Upper lobe of right lung (tissue), 1 donor: ENCODE results near the gene FAM131C. TPM values are rescaled to one million over a fixed set of nuclear protein-coding genes. Genes with fewer than 3 reads are reported as not detected.

Experiments used
- ATAC-seq: fragments of 200-7000 bp; cut with Tn5 transposase; one replicate; pipeline ENCODE4 v1.9.1; 2020; ENCODE audit warnings: mild to moderate bottlenecking, moderate library complexity
- DNase-seq: peaks from one replicate; pipeline ENCODE4 v3.0.0-alpha.2; 2020
- H3K27ac ChIP-seq: fragments of 200-600 bp; one replicate; pipeline ENCODE4 v1.8.0; 2022
- H3K27me3 ChIP-seq: fragments of 200-600 bp; one replicate; pipeline ENCODE4 v1.8.0; 2022; ENCODE audit warnings: mild to moderate bottlenecking
- H3K36me3 ChIP-seq: fragments of 200-600 bp; one replicate; pipeline ENCODE4 v1.8.0; 2022
- H3K4me1 ChIP-seq: fragments of 200-600 bp; one replicate; pipeline ENCODE4 v1.8.0; 2022
- H3K4me3 ChIP-seq: fragments of 200-600 bp; one replicate; pipeline ENCODE4 v1.8.0; 2022; ENCODE audit warnings: mild to moderate bottlenecking
- H3K9me3 ChIP-seq: fragments of 200-600 bp; one replicate; pipeline ENCODE4 v1.8.0; 2022
- intact Hi-C: fragments of 100-400 bp; cut with DNase I; formaldehyde crosslinking; loops from one replicate; pipeline ENCODE4 v1.11.0; 2022
- total RNA-seq: library from RNA; stranded (reverse); fragmentation: NEBNext Ultra II Directional; extraction: Animal tissue kit (Norgen Biotek cat#: 25700); gene quantifications from one replicate; pipeline ENCODE4 v1.2.1, GENCODE V29; 2021
- TF ChIP-seq, protein P1 (sequence below): fragments of 200-600 bp; IDR thresholded peaks from one replicate; pipeline ENCODE4 v1.8.0; 2022; ENCODE audit warnings: antibody characterized with exemption
- donor health status: DM: no; HTN: yes; CAD: no; lungs with severe emphysema.

The FAM131C gene
- total RNA-seq, 1 donor from 2014 or later: not detected

GRCh38 chr1:16119926-16120325 is 46.5 kb upstream of the FAM131C start:
- no peak overlapping the region for H3K27ac ChIP-seq
- TF ChIP-seq, protein P1, sequence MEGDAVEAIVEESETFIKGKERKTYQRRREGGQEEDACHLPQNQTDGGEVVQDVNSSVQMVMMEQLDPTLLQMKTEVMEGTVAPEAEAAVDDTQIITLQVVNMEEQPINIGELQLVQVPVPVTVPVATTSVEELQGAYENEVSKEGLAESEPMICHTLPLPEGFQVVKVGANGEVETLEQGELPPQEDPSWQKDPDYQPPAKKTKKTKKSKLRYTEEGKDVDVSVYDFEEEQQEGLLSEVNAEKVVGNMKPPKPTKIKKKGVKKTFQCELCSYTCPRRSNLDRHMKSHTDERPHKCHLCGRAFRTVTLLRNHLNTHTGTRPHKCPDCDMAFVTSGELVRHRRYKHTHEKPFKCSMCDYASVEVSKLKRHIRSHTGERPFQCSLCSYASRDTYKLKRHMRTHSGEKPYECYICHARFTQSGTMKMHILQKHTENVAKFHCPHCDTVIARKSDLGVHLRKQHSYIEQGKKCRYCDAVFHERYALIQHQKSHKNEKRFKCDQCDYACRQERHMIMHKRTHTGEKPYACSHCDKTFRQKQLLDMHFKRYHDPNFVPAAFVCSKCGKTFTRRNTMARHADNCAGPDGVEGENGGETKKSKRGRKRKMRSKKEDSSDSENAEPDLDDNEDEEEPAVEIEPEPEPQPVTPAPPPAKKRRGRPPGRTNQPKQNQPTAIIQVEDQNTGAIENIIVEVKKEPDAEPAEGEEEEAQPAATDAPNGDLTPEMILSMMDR: no peak
- intact Hi-C loops: no loop called here

DNA sequence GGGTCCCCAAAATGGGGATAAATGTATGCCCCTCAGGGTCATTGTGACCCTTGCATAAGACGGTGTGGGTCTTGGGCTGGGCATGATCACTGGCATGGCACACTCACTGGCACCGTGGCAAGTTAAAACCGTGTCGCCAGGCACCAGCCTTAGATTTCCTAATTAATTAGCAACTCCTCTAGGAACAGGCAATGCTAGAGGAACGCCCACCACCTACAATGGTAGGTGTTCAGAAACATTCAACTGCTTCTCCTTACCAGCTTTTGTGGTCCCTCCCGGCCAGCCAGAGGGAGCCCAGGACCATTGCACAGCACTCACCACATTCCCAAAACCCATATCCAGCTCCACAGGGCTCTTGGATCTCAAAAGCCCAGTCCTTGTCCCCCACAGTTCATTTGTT is 46.1 kb upstream of the FAM131C start:
- H3K36me3 ChIP-seq: peaks cover 5% of the 10 kb centered on the region
- H3K27me3 ChIP-seq: no peaks in the 10 kb centered on the region
- ATAC-seq (no peak), DNase-seq (no peak)
- no peak overlapping the region for H3K27ac ChIP-seq
- peaks cover 14% of the 10 kb centered on the region for H3K4me1 ChIP-seq
- intact Hi-C loops: no loop called here
- no peak overlapping the region for H3K4me3 ChIP-seq
- TF ChIP-seq, protein P1: no peak
- no peaks in the 10 kb centered on the region for H3K9me3 ChIP-seq

More at GRCh38 chr1:16119926-16120325, 46.5 kb upstream of the FAM131C start:
- no peaks in the 10 kb centered on the region for H3K27me3 ChIP-seq
- H3K9me3 ChIP-seq: no peaks in the 10 kb centered on the region
- DNase-seq (no peak), ATAC-seq (no peak)
- peaks cover 9% of the 10 kb centered on the region for H3K36me3 ChIP-seq
- peaks cover 14% of the 10 kb centered on the region for H3K4me1 ChIP-seq
- H3K4me3 ChIP-seq: no peak overlapping the region

- intact Hi-C loops: no loop called here
- Histone ChIP-seq H3K27ac (no peak overlapping the region), H3K4me3 (no peak overlapping the region), H3K36me3 (no peaks in the 10 kb centered on the region), H3K27me3 (no peaks in the 10 kb centered on the region), H3K9me3 (no peaks in the 10 kb centered on the region), H3K4me1 (peaks cover 14% of the 10 kb centered on the region)
- ATAC-seq (no peak), DNase-seq (no peak)
- TF ChIP-seq, protein P1: no peak
These were observed 45.3 kb upstream of the FAM131C start for GRCh38 chr1:16118706-16119105.

GRCh38 chr1:16117936-16118335 is 44.5 kb upstream of the FAM131C start:
- DNase-seq: no peak
- H3K27ac ChIP-seq: no peak overlapping the region
- intact Hi-C loops: no loop called here
- no peak overlapping the region for H3K4me3 ChIP-seq
- H3K9me3 ChIP-seq: no peaks in the 10 kb centered on the region
- no peak for ATAC-seq
- no peaks in the 10 kb centered on the region for H3K36me3 ChIP-seq
- peaks cover 7% of the 10 kb centered on the region for H3K4me1 ChIP-seq
- TF ChIP-seq, protein P1: no peak
- no peaks in the 10 kb centered on the region for H3K27me3 ChIP-seq

- TF ChIP-seq, protein P1: no peak
- intact Hi-C loops: no loop called here
- peaks cover 1% of the 10 kb centered on the region for H3K4me1 ChIP-seq
- no peak overlapping the region for H3K4me3 ChIP-seq
- DNase-seq (no peak), ATAC-seq (no peak)
- H3K9me3 ChIP-seq: no peaks in the 10 kb centered on the region
- no peaks in the 10 kb centered on the region for H3K27me3 ChIP-seq
- H3K27ac ChIP-seq: no peak overlapping the region
- H3K36me3 ChIP-seq: no peaks in the 10 kb centered on the region
These were observed 43.9 kb upstream of the FAM131C start for GRCh38 chr1:16117369-16117768.

GRCh38 chr1:16116625-16117024 is 43.2 kb upstream of the FAM131C start:
- intact Hi-C loops: no loop called here
- TF ChIP-seq, protein P1: no peak
- Histone ChIP-seq H3K27me3 (no peaks in the 10 kb centered on the region), H3K27ac (no peak overlapping the region), H3K4me1 (no peaks in the 10 kb centered on the region), H3K9me3 (no peaks in the 10 kb centered on the region), H3K36me3 (no peaks in the 10 kb centered on the region), H3K4me3 (no peak overlapping the region)
- DNase-seq (no peak), ATAC-seq (no peak)
